Measurements from ENCODE around the gene NTRK3.

DNA sequence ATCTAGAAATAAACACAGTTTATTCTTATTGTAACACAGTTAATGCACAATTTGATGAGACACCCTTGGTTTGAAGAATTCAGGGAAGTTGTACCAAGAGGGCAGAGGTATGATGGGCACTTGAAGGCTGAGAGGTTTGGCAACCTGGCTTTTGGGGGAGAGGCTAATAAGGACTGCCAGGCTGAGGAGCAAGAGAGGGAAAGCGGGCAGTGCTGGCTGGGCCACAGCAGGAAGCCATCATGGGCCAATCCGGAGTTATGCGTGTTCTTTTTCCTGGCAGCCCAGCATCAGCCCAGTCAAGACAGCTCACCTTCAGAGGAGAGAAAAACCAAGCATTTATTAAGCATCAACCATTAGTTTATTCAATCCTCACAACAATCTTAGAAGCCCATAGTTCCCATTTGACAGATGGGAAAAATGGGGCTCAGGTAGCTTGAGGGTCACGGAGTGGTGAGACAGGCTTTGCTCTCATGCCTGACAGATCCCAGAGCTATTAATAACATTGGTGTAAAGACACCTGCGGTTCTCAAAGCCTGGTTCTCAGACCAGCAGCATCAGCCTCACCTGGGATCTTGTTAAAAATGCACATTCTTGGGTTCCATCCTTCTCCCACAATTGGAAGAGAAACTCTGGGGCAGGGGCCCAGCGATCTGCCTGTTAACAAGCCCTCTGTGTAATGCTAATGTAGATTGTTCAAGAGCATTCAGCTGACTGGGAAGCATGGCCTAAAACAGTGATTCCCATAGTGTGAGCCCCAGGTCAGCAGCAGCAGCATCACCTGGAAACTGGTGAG lies 183.7 kb downstream of the NTRK3 start:
- no peak for TF ChIP-seq POLR2A (IDR thresholded peaks at IDR 0.05)
- TF ChIP-seq, protein P1, sequence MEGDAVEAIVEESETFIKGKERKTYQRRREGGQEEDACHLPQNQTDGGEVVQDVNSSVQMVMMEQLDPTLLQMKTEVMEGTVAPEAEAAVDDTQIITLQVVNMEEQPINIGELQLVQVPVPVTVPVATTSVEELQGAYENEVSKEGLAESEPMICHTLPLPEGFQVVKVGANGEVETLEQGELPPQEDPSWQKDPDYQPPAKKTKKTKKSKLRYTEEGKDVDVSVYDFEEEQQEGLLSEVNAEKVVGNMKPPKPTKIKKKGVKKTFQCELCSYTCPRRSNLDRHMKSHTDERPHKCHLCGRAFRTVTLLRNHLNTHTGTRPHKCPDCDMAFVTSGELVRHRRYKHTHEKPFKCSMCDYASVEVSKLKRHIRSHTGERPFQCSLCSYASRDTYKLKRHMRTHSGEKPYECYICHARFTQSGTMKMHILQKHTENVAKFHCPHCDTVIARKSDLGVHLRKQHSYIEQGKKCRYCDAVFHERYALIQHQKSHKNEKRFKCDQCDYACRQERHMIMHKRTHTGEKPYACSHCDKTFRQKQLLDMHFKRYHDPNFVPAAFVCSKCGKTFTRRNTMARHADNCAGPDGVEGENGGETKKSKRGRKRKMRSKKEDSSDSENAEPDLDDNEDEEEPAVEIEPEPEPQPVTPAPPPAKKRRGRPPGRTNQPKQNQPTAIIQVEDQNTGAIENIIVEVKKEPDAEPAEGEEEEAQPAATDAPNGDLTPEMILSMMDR (IDR thresholded peaks at IDR 0.05), result no peak
